ENCODE measurements around the gene BAAT.
"Not testable (repeated sequence)": the region's sequence is repeated elsewhere in the genome, so short reads cannot be mapped to it uniquely, and the experiment has no call there.

The BAAT gene

GRCh38 chr9:101384873-101385536, at the start of gene BAAT:
Gene BAAT, minus strand, starts transcription at chr9:101385006. Its CDS starts 13,602 bp downstream, at chr9:101371404.
- in situ Hi-C loops (cut with MboI; ENCODE audit: low sequenced_read_pairs), result not testable (repeated sequence)

DNA sequence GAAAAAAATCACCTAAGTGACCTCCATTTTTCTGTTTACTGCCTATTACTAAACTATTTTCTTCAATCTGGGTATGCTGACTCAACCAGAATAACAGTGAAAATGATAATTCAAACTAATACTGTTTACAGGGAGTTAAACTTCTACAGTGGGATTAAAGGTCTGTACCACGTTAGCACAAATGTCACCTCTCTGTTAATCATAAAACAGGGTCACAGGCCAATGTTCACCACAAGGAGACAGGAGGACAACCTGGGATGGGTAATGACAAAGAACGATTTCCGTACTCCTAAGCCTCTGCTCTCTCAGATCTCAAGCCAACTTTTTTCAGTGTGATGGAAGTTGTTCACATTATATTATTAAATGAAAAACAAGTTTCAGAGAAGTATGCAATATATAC, 48.4 kb upstream of the BAAT start:
- in situ Hi-C loops (cut with MboI; ENCODE audit: low sequenced_read_pairs), result no loop called here

- in situ Hi-C loops (cut with MboI; ENCODE audit: low sequenced_read_pairs), result no loop called here
Measured at GRCh38 chr9:101432740-101433139, 47.9 kb upstream of the BAAT start.

DNA sequence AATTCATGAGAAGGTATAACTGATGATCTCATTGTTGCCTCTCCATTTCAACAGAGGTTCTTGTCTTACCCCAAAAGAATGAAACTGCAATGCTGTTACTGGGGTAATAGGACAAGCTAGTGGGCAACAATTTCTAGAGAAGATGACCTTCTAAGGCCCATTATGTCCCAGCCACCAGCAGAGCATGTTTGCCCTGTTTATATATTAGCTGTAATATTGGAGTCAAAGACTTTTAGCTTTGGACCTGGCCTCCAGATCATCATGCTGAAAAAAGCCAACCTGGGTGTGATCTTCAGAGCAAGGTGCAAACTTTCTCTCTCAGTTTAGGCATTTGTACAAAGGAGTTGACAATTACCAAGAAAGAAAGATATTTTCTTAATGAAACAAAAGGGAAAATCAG, 47.4 kb upstream of the BAAT start:
- in situ Hi-C loops (cut with MboI; ENCODE audit: low sequenced_read_pairs), result no loop called here

DNA sequence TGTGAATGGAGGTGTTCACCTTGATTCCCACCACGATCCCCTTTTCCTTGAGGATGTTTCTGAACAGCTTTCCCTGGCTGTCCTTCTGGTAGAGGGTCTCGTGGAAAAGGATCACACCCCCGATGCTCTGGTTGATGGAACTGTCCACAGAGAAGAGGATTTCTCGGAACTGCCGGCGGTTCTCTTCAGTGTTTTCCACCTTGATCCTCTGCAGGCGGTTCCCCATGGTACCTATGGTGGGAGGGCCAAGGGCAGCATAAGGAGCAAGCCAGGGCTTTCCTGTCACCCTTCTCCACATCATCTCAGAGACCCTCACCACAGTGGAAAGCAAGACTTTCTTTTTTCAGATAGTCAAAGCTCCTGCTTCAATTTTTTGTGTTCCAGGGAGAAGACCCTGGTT, 44.9 kb upstream of the BAAT start:
- in situ Hi-C loops (cut with MboI; ENCODE audit: low sequenced_read_pairs), result no loop called here

GRCh38 chr9:101428909-101429308, 44.1 kb upstream of the BAAT start:
- in situ Hi-C loops (cut with MboI; ENCODE audit: low sequenced_read_pairs), result no loop called here

DNA sequence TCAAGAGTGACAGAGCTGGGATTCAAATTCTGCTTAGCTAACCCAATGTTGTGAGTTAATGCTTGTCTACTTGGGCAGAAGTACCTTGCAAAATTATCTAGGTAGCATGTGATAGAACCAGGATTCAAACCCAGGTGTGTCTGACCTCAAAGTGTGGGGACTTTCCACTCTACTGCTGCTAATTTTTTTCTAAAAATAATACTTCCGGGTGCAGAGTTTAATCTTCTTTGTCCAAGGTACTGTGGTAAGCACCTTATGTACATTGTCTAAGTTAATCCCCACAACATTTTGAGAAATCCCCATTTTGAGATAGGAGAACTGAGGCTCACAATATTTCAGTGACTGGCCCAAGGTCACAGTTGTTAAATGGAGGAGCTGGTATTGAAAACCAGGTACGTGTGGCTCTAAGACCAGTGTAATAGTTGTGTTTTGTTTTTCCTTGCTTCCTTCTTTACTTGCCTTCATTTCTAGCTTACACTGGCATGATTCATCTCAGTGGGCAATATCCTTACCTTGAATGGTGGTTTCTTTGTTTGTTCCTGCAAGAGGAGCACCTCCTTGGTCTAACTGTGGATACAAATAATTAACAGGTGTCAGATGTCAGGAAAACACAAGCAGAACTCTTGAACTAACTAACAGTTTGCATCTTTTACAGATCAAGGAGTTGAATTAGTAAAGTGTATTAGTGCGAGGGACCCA, 43.3 kb upstream of the BAAT start:
- in situ Hi-C loops (cut with MboI; ENCODE audit: low sequenced_read_pairs), result no loop called here

DNA sequence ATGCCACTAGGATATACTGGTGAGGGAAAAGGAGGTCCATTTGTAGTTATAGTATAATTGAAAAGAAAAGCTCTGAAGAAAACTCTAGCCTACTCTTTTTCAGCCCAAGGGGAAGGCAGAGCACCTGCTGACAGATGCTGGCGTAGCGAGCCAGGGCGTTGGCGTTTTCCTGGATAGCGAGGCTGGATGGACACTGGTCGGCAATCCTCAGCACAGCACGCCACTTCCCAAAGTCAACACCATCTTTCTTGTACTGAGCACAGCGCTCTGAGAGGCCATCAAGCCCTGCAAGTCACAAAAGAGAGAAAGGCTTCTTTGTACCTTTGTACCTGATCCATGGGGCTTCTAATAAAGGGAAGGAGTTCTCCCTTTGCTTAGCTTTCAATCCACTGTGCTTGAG, 42.6 kb upstream of the BAAT start:
- in situ Hi-C loops (cut with MboI; ENCODE audit: low sequenced_read_pairs), result no loop called here

DNA sequence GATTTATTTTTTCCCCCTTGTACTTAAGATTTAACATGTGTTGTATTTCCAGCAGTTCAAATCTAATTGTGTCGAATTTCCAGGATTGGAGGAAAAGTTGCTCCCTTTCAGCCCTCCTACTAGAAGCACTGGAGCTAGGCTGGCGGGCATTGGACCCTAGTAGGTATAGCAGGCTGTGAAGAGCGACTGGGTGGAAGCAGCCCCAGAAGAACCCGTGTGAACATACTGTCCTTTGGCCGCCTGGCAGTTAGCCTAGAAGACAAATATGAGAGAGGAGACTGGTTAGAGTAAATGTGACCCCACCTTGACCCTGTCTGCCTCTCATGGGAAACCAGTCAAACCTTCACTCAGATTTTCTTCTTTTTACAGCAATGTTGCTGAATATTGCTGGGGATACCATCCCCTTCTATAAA, 36.9 kb upstream of the BAAT start:
- in situ Hi-C loops (cut with MboI; ENCODE audit: low sequenced_read_pairs), result no loop called here

DNA sequence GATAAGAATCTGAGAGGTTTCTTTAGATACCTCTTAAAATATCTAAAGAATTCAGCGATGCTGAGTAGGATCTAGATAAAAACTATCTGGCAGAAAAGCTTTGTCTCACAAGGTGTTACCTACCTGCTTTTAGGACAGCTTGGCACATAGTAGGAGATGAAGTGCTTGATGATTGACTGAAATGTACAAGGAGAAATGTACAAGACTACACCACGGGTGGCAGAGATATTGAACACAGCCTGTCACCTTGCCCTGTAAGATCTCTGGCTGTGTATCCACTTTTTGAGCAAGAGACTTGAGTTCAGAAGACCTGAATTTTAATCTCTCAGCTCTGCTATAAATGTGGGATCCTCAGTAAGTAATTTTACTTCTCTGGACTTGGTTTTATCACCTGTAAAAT, 35.1 kb upstream of the BAAT start:
- in situ Hi-C loops (cut with MboI; ENCODE audit: low sequenced_read_pairs), result no loop called here

- in situ Hi-C loops (cut with MboI; ENCODE audit: low sequenced_read_pairs), result no loop called here
Measured at GRCh38 chr9:101418518-101419430, 34.0 kb upstream of the BAAT start.

GRCh38 chr9:101417977-101418376, 33.2 kb upstream of the BAAT start:
- in situ Hi-C loops (cut with MboI; ENCODE audit: low sequenced_read_pairs), result no loop called here

- in situ Hi-C loops (cut with MboI; ENCODE audit: low sequenced_read_pairs), result no loop called here
Measured at GRCh38 chr9:101417389-101417788, 32.6 kb upstream of the BAAT start.

- in situ Hi-C loops (cut with MboI; ENCODE audit: low sequenced_read_pairs), result no loop called here
Measured at GRCh38 chr9:101415578-101415977, 30.8 kb upstream of the BAAT start.

DNA sequence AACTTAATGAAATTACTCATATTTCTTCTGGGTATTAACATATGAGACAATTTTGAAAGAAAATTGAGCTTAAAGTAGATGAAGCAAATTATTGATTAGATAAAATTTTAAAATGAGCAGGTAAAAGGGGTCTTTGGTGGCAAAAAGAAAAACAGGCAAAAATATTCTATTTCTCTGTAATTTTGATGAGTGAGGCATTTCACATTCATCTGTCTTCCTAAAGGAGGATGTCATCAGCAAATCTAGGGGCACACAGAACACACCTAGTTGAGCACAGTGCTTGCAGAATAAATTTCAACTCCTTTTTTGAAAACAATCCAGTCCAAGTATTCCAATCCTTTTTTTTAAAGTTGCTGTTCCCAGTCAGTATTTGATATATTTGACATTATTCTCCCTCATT, 30.0 kb upstream of the BAAT start:
- in situ Hi-C loops (cut with MboI; ENCODE audit: low sequenced_read_pairs), result no loop called here

GRCh38 chr9:101409079-101409477, 24.3 kb upstream of the BAAT start:
- in situ Hi-C loops (cut with MboI; ENCODE audit: low sequenced_read_pairs), result no loop called here

GRCh38 chr9:101408374-101409078, 23.7 kb upstream of the BAAT start:
- in situ Hi-C loops (cut with MboI; ENCODE audit: low sequenced_read_pairs), result no loop called here

GRCh38 chr9:101403516-101404285, 18.9 kb upstream of the BAAT start:
- in situ Hi-C loops (cut with MboI; ENCODE audit: low sequenced_read_pairs), result no loop called here

GRCh38 chr9:101400120-101400519, 15.3 kb upstream of the BAAT start:
- in situ Hi-C loops (cut with MboI; ENCODE audit: low sequenced_read_pairs), result no loop called here

DNA sequence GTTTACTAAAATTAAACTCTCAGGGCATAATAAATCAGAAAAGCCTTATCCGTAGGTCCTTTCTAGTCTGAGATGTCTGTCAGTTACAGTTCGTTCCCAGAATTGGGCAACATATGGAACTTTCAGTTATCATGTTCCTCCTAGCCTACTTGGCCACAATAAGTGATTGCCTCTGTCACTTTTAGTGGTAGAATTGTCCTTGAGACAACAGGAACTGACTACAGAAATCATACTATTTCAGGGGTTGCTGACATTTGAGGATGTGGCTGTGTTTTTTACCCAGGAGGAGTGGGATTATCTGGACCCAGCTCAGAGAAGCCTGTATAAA, 14.8 kb upstream of the BAAT start:
- in situ Hi-C loops (cut with MboI; ENCODE audit: low sequenced_read_pairs), result no loop called here
